ENCODE results near the gene STUM.

- TF ChIP-seq CTCF (IDR thresholded peaks at IDR 0.05) (no peak), POLR2A (IDR thresholded peaks at IDR 0.05) (no peak)
Measured at GRCh38 chr1:226531360-226532093, 17.0 kb upstream of the STUM start.
